Body of pancreas (tissue), 4 donors: ENCODE measurements around the gene TVP23C.

ENCODE experiments used
- CTCF ChIP-seq, 7 experiments: fragments of 450-650 bp in 4 of 7; fragments of 200-600 bp in 3 of 7; sonication (generic) in 3 of 7; IDR thresholded peaks; one replicate each; pipeline ENCODE4 v1.5.1; 2016 to 2019; ENCODE audit warnings: antibody characterized with exemption in 7 of 7
- POLR2A ChIP-seq, 3 donors: fragments of 450-650 bp; IDR thresholded peaks; one replicate each; pipeline ENCODE4 v1.6.1; 2016; ENCODE audit warnings: antibody characterized with exemption in 3 of 3, mild to moderate bottlenecking in 2 of 3

GRCh38 chr17:15464231-15464985 is 98.9 kb downstream of the TVP23C start:
- TF ChIP-seq CTCF (IDR thresholded peaks at IDR 0.05) = no peak
- TF ChIP-seq POLR2A (IDR thresholded peaks at IDR 0.05) = no peak
